H1 (cell line): ENCODE data around the gene SLC9A5. TPM values are rescaled to one million over a fixed set of nuclear protein-coding genes. Genes with fewer than 3 reads are reported as not detected.

Experiments
- CTCF ChIA-PET: fragments of 300-600 bp; sonication (Branson Sonifier 250); formaldehyde crosslinking; loops from one replicate; lab custom pipeline; 2021; ENCODE audit not compliant: partially characterized antibody; lab: Charles Lee
- POLR2A ChIA-PET: fragments of 300-600 bp; sonication (Branson Sonifier 250); formaldehyde crosslinking; loops from one replicate; lab custom pipeline; 2021; ENCODE audit warnings: inconsistent platforms; ENCODE audit not compliant: partially characterized antibody; lab: Charles Lee
- DNase-seq, 2 experiments: peaks; one replicate each; pipeline versions ENCODE4 v3.0.0 to v3.0.0-alpha.2; 2010 to 2022; ENCODE audit warnings: low spot score in 2 of 2, low read depth in 1 of 2, mixed read lengths in 1 of 2
- FAIRE-seq: peaks from 2 replicates; lab custom pipeline; 2011; peaks lifted over from hg19 to GRCh38; lab: Jason Lieb, UNC
- H2AFZ ChIP-seq: 2 replicates; pipeline ENCODE4 v1.8.1; 2012; ENCODE audit warnings: low read length, inconsistent platforms
- H2AK5ac ChIP-seq: 2 replicates; pipeline ENCODE4 v1.6.1; 2013; ENCODE audit warnings: low read depth, low read length
- H2BK120ac ChIP-seq: replicated peaks from 2 replicates; pipeline ENCODE3; 2013; ENCODE audit warnings: low read depth, low read length, inconsistent platforms
- H2BK12ac ChIP-seq: 2 replicates; pipeline ENCODE4 v1.6.1; 2013; ENCODE audit warnings: low read depth, low read length
- H2BK15ac ChIP-seq: 2 replicates; pipeline ENCODE4 v1.6.1; 2013; ENCODE audit warnings: low read length
- H2BK20ac ChIP-seq: 2 replicates; pipeline ENCODE4 v1.6.1; 2013; ENCODE audit warnings: low read length
- H2BK5ac ChIP-seq: 2 replicates; pipeline ENCODE4 v1.6.1; 2013; ENCODE audit warnings: low read depth, low read length
- H3K14ac ChIP-seq: 2 replicates; pipeline ENCODE4 v1.6.1; 2013; ENCODE audit warnings: inconsistent platforms; ENCODE audit not compliant: insufficient read length
- H3K18ac ChIP-seq: 2 replicates; pipeline ENCODE4 v1.6.1; 2013; ENCODE audit warnings: low read length; ENCODE audit errors: extremely low read depth
- H3K23ac ChIP-seq: 2 replicates; pipeline ENCODE4 v1.6.1; 2013; ENCODE audit warnings: inconsistent platforms; ENCODE audit not compliant: insufficient read length
- H3K23me2 ChIP-seq: 2 replicates; pipeline ENCODE4 v1.6.1; 2013; ENCODE audit warnings: low read depth, low read length
- H3K27ac ChIP-seq: 2 replicates; pipeline ENCODE4 v1.6.1; 2011; ENCODE audit warnings: low read depth, low read length, inconsistent platforms
- H3K27me3 ChIP-seq, 4 experiments: replicated peaks in 1 of 4; 1 replicate in 1 of 4; 2 replicates in 3 of 4; pipeline versions ENCODE4 v1.6.1 to v1.8.1; 2011 to 2013; ENCODE audit warnings: low read length in 3 of 4, mild to moderate bottlenecking in 3 of 4, inconsistent platforms in 2 of 4, mixed read lengths in 2 of 4, moderate library complexity in 1 of 4; ENCODE audit not compliant: control insufficient read depth in 3 of 4, insufficient read depth in 3 of 4; ENCODE audit errors: extremely low read depth in 1 of 4
- H3K36me3 ChIP-seq, 4 experiments: 2 replicates each; pipeline versions ENCODE4 v1.6.1 to v1.8.1; 2011 to 2013; ENCODE audit warnings: mild to moderate bottlenecking in 4 of 4, low read length in 3 of 4, moderate library complexity in 2 of 4, control low read depth in 1 of 4, inconsistent platforms in 1 of 4; ENCODE audit not compliant: insufficient read depth in 4 of 4, control insufficient read depth in 2 of 4
- H3K4ac ChIP-seq: replicated peaks from 2 replicates; pipeline ENCODE3; 2013; ENCODE audit warnings: low read length, low read depth, mixed read lengths, inconsistent platforms; ENCODE audit not compliant: insufficient read length
- H3K4me1 ChIP-seq, 4 experiments: replicated peaks in 1 of 4; 1 replicate in 1 of 4; 2 replicates in 3 of 4; pipeline versions ENCODE4 v1.6.1 to v1.8.1; 2011 to 2013; ENCODE audit warnings: low read length in 3 of 4, inconsistent platforms in 2 of 4, mixed read lengths in 1 of 4; ENCODE audit not compliant: insufficient read depth in 4 of 4, control insufficient read depth in 3 of 4
- H3K4me2 ChIP-seq, 2 experiments: 2 replicates each; pipeline versions ENCODE4 v1.6.1 to v1.8.1; 2011 to 2013; ENCODE audit warnings: low read depth in 2 of 2, low read length in 2 of 2, control low read depth in 1 of 2, inconsistent platforms in 1 of 2, mild to moderate bottlenecking in 1 of 2; ENCODE audit not compliant: insufficient read depth in 1 of 2
- H3K4me3 ChIP-seq, 4 experiments: fragments of 200-600, 300-600 bp in 1 of 4; sonication (generic), shearing (Covaris generic), sonication (Bioruptor Twin) in 1 of 4; 2 replicates each; pipeline versions ENCODE4 v1.5.1 to v1.8.1; 2011 to 2016; ENCODE audit warnings: low read length in 4 of 4, low read depth in 3 of 4, control low read depth in 2 of 4, inconsistent platforms in 2 of 4, mild to moderate bottlenecking in 2 of 4, mixed read lengths in 1 of 4, moderate library complexity in 1 of 4; ENCODE audit not compliant: insufficient read depth in 2 of 4; ENCODE audit errors: extremely low read depth in 1 of 4
- H3K56ac ChIP-seq: replicated peaks from 2 replicates; pipeline ENCODE3; 2013; ENCODE audit warnings: low read depth, mild to moderate bottlenecking, mixed read lengths, low read length, inconsistent platforms; ENCODE audit not compliant: insufficient read length
- H3K79me1 ChIP-seq: 2 replicates; pipeline ENCODE4 v1.6.1; 2013; ENCODE audit warnings: low read depth, low read length, control low read depth
- H3K79me2 ChIP-seq, 2 experiments: 2 replicates each; pipeline versions ENCODE4 v1.6.1 to v1.8.1; 2012 to 2013; ENCODE audit warnings: low read length in 2 of 2, mild to moderate bottlenecking in 2 of 2, inconsistent platforms in 1 of 2; ENCODE audit not compliant: insufficient read depth in 2 of 2, control insufficient read depth in 1 of 2
- H3K9ac ChIP-seq, 4 experiments: replicated peaks in 1 of 4; 1 replicate in 1 of 4; 2 replicates in 3 of 4; pipeline versions ENCODE4 v1.6.1 to v1.8.1; 2011 to 2013; ENCODE audit warnings: low read depth in 3 of 4, low read length in 3 of 4, control low read depth in 2 of 4, mild to moderate bottlenecking in 2 of 4, moderate library complexity in 2 of 4, inconsistent platforms in 1 of 4; ENCODE audit errors: extremely low read depth in 1 of 4
- H3K9me3 ChIP-seq, 2 experiments: 2 replicates each; pipeline versions ENCODE4 v1.6.1 to v1.8.1; 2012 to 2013; ENCODE audit warnings: mild to moderate bottlenecking in 2 of 2, moderate library complexity in 2 of 2, control low read depth in 1 of 2, inconsistent platforms in 1 of 2, low read depth in 1 of 2, low read length in 1 of 2, mixed read lengths in 1 of 2; ENCODE audit not compliant: insufficient read depth in 2 of 2
- H4K20me1 ChIP-seq, 2 experiments: replicated peaks in 1 of 2; 2 replicates each; pipeline versions ENCODE3 to v1.8.1; 2011 to 2013; ENCODE audit warnings: inconsistent platforms in 2 of 2, low read length in 2 of 2, mild to moderate bottlenecking in 1 of 2; ENCODE audit not compliant: insufficient read depth in 2 of 2, control insufficient read depth in 1 of 2
- H4K5ac ChIP-seq: 2 replicates; pipeline ENCODE4 v1.6.1; 2013; ENCODE audit warnings: low read length, low read depth, mixed read lengths, inconsistent platforms; ENCODE audit not compliant: insufficient read length
- H4K8ac ChIP-seq: 2 replicates; pipeline ENCODE4 v1.8.0; 2013; ENCODE audit warnings: mild to moderate bottlenecking, moderate library complexity, low read length, inconsistent platforms; ENCODE audit not compliant: insufficient read depth; ENCODE audit errors: extremely low read depth
- H4K91ac ChIP-seq: replicated peaks from 2 replicates; pipeline ENCODE3; 2013; ENCODE audit warnings: low read length, mixed read lengths, inconsistent platforms; ENCODE audit not compliant: insufficient read length
- TAF1 ChIP-seq: IDR thresholded peaks from 2 replicates; pipeline ENCODE4 v1.6.1; 2011; ENCODE audit warnings: mild to moderate bottlenecking, low read depth, low read length
- WGBS, 2 experiments: shearing (Covaris generic) in 1 of 2; methylation state at CpG; one replicate each; pipeline versions ENCODE4 v1.1.6 to v1.1.7; 2013 to 2015; ENCODE audit warnings: low lambda C conversion rate in 2 of 2, mixed read lengths in 2 of 2, inconsistent platforms in 1 of 2, low coverage in 1 of 2, missing lambda C conversion rate in 1 of 2; ENCODE audit not compliant: insufficient replicate concordance in 2 of 2, insufficient coverage in 1 of 2, insufficient read length in 1 of 2; ENCODE audit errors: extremely low coverage in 1 of 2, missing lambda C conversion rate in 1 of 2; 5-methylcytosine and 5-hydroxymethylcytosine counted together
- polyA plus RNA-seq, 7 experiments: library from polyadenylated mRNA; depleted of rRNA in 3 of 7; stranded (reverse) in 5 of 7; unstranded in 2 of 7; fragments of >200 nt in 5 of 7; fragments of 200-250 nt in 2 of 7; gene quantifications; 1 replicate in 5 of 7; 2 replicates in 1 of 7; 4 replicates in 1 of 7; pipeline versions ENCODE4 v1.2.1 to v1.2.3, GENCODE V29; 2011 to 2013; ENCODE audit warnings: missing spikeins in 2 of 7, mixed read lengths in 2 of 7
- total RNA-seq: library from RNA; stranded (reverse); fragmentation: NEBNext Ultra II Directional; extraction: Animal tissue kit (Norgen Biotek cat#: 25700); gene quantifications from 2 replicates; pipeline ENCODE4 v1.2.1, GENCODE V29; 2021

Gene SLC9A5
- total and polyA plus RNA-seq, 2 of the 8 experiments (the other 6 are each of a cell fraction or from before 2014, with no cell fraction given), result 7.9 to 8.6 TPM

DNA sequence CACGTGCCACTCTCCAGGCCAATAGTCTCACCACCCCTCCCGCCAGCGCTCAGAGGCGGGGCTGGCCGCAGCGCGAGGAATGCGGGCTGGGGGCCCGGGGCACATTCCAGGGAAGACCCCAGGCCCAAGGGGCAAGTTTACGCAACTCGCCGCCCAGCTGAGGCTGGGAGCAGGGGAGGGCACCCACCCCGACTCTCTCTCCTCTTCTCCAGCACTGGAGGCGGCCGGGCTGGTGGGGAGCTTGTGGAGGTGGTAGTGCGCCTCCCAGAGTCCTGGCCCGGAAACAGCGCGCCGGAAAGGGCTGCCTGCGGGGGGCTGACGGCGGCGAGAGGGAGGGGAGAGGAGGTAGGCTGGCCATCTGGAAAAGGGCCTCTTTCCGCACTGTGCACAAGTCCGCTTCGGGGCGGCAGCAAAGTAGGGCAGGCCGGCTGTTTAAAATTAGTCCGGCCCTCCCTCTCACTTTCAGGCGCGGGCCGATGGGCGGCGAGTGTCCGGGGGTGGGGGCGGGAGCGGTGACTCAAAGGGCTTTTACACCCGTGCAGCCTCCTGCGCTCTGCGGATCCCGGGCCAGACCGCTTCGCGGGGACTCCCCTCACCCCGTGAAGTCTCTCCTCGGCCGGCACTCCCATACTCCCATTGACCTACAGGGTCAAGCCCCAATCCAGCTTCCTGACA, 2.6 kb upstream of the SLC9A5 start:
- ChIA-PET CTCF (interaction anchor here (0.6 to 2.1 kb wide), 27 partner anchors 8 to 181 kb away, joined by 3 to 12 read pairs (median 4); partner anchors contain the start of genes B3GNT9, ELMO3, KCTD19 and LRRC36), POLR2A (interaction anchor here (0.7 to 6.8 kb wide), 17 partner anchors 12 to 180 kb away, joined by 3 to 111 read pairs (median 4); partner anchors contain the start of genes ELMO3 and TMEM208)
- Histone ChIP-seq H3K4ac (peak overlapping the region; percentile 62), H2BK120ac (no peak overlapping the region), H4K91ac (peak overlapping the region; percentile 57), H4K5ac (peak overlapping the region; percentile 69), H3K14ac (no peak overlapping the region), H2BK20ac (no peak overlapping the region), H2AK5ac (no peak overlapping the region), H3K56ac (peak overlapping the region; percentile 77), H3K4me3 (peak overlapping the region; percentile 67 to 87 (median 70)), H2BK15ac (no peak overlapping the region), H3K23me2 (peaks cover 12% of the 10 kb centered on the region; the same call in 1 of the 2 replicates), H4K8ac (peak overlapping the region; percentile 87), H3K27me3 (peaks cover 0 to 21% (median 13%) of the 10 kb centered on the region in 4 experiments; a peak in 5 of 7 replicates), H4K20me1 (no peaks in the 10 kb centered on the region), H3K27ac (peak overlapping the region; percentile 85), H3K9me3 (no peaks in the 10 kb centered on the region), H3K9ac (peak overlapping the region in 3 of 4 experiments; percentile 52 to 74 (median 55); a peak in 5 of 7 replicates), H3K79me2 (peaks cover 0 to 21% of the 10 kb centered on the region in 2 experiments; a peak in 2 of 4 replicates), H2BK5ac (peak overlapping the region; percentile 96), H2AFZ (no peak overlapping the region), H3K79me1 (peaks cover 16% of the 10 kb centered on the region), H3K4me2 (peak overlapping the region; percentile 92 to 95), H2BK12ac (no peak overlapping the region), H3K23ac (no peak overlapping the region), H3K4me1 (peaks cover 14 to 35% (median 16%) of the 10 kb centered on the region in 4 experiments), H3K18ac (peak overlapping the region; percentile 90), H3K36me3 (no peaks in the 10 kb centered on the region)
- 2% methylated on average over 33 of the region's 48 CpGs; no CpG with 5 or more reads in 1 of the 2 experiments for WGBS, 2 experiments
- FAIRE-seq, result no peak
- peak in 1 of 2 experiments; percentile 93 for DNase-seq
- no peak; the same call in 1 of the 2 replicates for TF ChIP-seq TAF1
